H1 (cell line): ENCODE measurements around the gene SCYL3.

Experiments
- ASH2L ChIP-seq: fragments of 200-600, 300-600 bp; sonication (generic); IDR thresholded peaks from one replicate; pipeline ENCODE4 v1.7.1; 2017; ENCODE audit warnings: low read length
- BACH1 ChIP-seq: IDR thresholded peaks from 2 replicates; pipeline ENCODE4 v1.6.1; 2012; ENCODE audit warnings: low read length, improper control_type of control experiment
- EP300 ChIP-seq, 2 experiments: IDR thresholded peaks; 1 replicate in 1 of 2; 2 replicates in 1 of 2; pipeline ENCODE4 v1.6.1; 2011 to 2012; ENCODE audit warnings: low read depth in 2 of 2, low read length in 2 of 2, mild to moderate bottlenecking in 2 of 2, borderline replicate concordance in 1 of 2, inconsistent platforms in 1 of 2, moderate library complexity in 1 of 2
- EZH2 ChIP-seq: fragments of 200-600 bp; sonication (generic); IDR thresholded peaks from 2 replicates; pipeline ENCODE4 v1.7.1; 2012; ENCODE audit warnings: low read depth, mild to moderate bottlenecking, moderate library complexity, low read length, inconsistent platforms; ENCODE audit not compliant: severe bottlenecking
- HDAC2 ChIP-seq, 2 experiments: fragments of 300-600 bp in 1 of 2; sonication (generic) in 1 of 2; IDR thresholded peaks; 2 replicates each; pipeline ENCODE4 v1.6.1; 2011 to 2012; ENCODE audit warnings: low read depth in 2 of 2, low read length in 2 of 2, mild to moderate bottlenecking in 2 of 2, moderate library complexity in 2 of 2, borderline replicate concordance in 1 of 2, inconsistent platforms in 1 of 2
- JUND ChIP-seq: IDR thresholded peaks from 2 replicates; pipeline ENCODE4 v1.6.1; 2011; ENCODE audit warnings: mild to moderate bottlenecking, improper control_type of control experiment, low read length
- POLR2AphosphoS5 ChIP-seq: IDR thresholded peaks from 2 replicates; pipeline ENCODE4 v1.6.1; 2011; ENCODE audit warnings: low read depth, low read length
- SIX5 ChIP-seq: IDR thresholded peaks from 2 replicates; pipeline ENCODE4 v1.6.1; 2011; ENCODE audit warnings: mild to moderate bottlenecking, low read depth, low read length
- SRF ChIP-seq: IDR thresholded peaks from 2 replicates; pipeline ENCODE4 v1.6.1; 2011; ENCODE audit warnings: mild to moderate bottlenecking, low read depth, low read length, moderate library complexity
- TAF1 ChIP-seq: IDR thresholded peaks from 2 replicates; pipeline ENCODE4 v1.6.1; 2011; ENCODE audit warnings: mild to moderate bottlenecking, low read depth, low read length
- TEAD4 ChIP-seq: IDR thresholded peaks from 2 replicates; pipeline ENCODE4 v1.6.1; 2012; ENCODE audit warnings: low read depth, low read length, inconsistent platforms, mixed read lengths
- TF ChIP-seq, protein P1 (sequence below): IDR thresholded peaks from 2 replicates; pipeline ENCODE4 v1.6.1; 2011; ENCODE audit warnings: low read depth, mild to moderate bottlenecking, low read length; ENCODE audit not compliant: insufficient read depth
- TF ChIP-seq, protein P2 (sequence below): IDR thresholded peaks from 2 replicates; pipeline ENCODE4 v1.6.1; 2011; ENCODE audit warnings: low read length, improper control_type of control experiment
- TF ChIP-seq, protein P3 (sequence below), 3 experiments: IDR thresholded peaks; 1 replicate in 2 of 3; 2 replicates in 1 of 3; pipeline versions ENCODE4 v1.5.1 to v1.6.1; 2011; ENCODE audit warnings: low read length in 3 of 3, mild to moderate bottlenecking in 3 of 3, inconsistent platforms in 2 of 3, low read depth in 1 of 3, moderate library complexity in 1 of 3; ENCODE audit not compliant: insufficient read depth in 1 of 3; ENCODE audit errors: control extremely low read depth in 1 of 3

DNA sequence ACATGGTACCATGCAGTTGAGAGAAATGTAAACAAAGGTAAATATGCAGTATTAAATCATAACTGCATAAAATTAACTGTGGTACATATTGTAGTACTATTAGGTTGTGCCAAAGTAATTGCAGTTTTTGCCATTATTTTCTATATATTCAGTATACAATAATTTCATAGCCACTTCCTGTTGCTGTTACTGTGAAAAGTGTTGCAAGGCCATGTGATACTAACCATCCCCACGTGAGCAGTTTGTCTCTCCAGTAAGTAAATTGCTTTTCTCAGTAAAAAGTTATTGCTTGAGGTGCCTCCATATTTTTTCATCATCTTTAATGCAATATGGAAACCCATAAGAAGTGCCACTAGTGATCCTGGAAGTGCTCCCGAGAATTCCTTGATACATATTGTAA is 79.4 kb downstream of the SCYL3 start:
- no peak for TF ChIP-seq POLR2AphosphoS5
- TF ChIP-seq TAF1 = no peak
- TF ChIP-seq SRF = no peak
- no peak for TF ChIP-seq SIX5
- no peak for TF ChIP-seq EP300 (IDR thresholded peaks at IDR 0.05; ENCODE audit: borderline replicate concordance in 1 of 2, low read depth in 2 of 2, low read length in 2 of 2)
- TF ChIP-seq JUND = no peak
- no peak for TF ChIP-seq BACH1
- TF ChIP-seq, protein P1, sequence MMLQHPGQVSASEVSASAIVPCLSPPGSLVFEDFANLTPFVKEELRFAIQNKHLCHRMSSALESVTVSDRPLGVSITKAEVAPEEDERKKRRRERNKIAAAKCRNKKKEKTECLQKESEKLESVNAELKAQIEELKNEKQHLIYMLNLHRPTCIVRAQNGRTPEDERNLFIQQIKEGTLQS = no peak
- no peak for TF ChIP-seq EZH2
- no peak for TF ChIP-seq ASH2L
- TF ChIP-seq, protein P2, sequence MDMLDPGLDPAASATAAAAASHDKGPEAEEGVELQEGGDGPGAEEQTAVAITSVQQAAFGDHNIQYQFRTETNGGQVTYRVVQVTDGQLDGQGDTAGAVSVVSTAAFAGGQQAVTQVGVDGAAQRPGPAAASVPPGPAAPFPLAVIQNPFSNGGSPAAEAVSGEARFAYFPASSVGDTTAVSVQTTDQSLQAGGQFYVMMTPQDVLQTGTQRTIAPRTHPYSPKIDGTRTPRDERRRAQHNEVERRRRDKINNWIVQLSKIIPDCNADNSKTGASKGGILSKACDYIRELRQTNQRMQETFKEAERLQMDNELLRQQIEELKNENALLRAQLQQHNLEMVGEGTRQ = no peak
- TF ChIP-seq HDAC2 (IDR thresholded peaks at IDR 0.05; ENCODE audit: borderline replicate concordance in 1 of 2, low read depth in 2 of 2, low read length in 2 of 2) = no peak
- TF ChIP-seq TEAD4 = no peak
- TF ChIP-seq, protein P3, sequence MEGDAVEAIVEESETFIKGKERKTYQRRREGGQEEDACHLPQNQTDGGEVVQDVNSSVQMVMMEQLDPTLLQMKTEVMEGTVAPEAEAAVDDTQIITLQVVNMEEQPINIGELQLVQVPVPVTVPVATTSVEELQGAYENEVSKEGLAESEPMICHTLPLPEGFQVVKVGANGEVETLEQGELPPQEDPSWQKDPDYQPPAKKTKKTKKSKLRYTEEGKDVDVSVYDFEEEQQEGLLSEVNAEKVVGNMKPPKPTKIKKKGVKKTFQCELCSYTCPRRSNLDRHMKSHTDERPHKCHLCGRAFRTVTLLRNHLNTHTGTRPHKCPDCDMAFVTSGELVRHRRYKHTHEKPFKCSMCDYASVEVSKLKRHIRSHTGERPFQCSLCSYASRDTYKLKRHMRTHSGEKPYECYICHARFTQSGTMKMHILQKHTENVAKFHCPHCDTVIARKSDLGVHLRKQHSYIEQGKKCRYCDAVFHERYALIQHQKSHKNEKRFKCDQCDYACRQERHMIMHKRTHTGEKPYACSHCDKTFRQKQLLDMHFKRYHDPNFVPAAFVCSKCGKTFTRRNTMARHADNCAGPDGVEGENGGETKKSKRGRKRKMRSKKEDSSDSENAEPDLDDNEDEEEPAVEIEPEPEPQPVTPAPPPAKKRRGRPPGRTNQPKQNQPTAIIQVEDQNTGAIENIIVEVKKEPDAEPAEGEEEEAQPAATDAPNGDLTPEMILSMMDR (IDR thresholded peaks at IDR 0.05; ENCODE audit: control extremely low read depth in 1 of 3, insufficient read depth in 1 of 3, low read depth in 1 of 3, low read length in 3 of 3) = no peak
